ENCODE data around the gene CUBN. TPM values are rescaled to one million over a fixed set of nuclear protein-coding genes. Genes with fewer than 3 reads are reported as not detected.

The CUBN gene
- total and polyA plus RNA-seq, 10 of the 15 experiments (the other 5 are each of a cell fraction or from before 2014, with no cell fraction given) = under 0.01 to 0.14 (median 0.02) TPM; not detected in 6

DNA sequence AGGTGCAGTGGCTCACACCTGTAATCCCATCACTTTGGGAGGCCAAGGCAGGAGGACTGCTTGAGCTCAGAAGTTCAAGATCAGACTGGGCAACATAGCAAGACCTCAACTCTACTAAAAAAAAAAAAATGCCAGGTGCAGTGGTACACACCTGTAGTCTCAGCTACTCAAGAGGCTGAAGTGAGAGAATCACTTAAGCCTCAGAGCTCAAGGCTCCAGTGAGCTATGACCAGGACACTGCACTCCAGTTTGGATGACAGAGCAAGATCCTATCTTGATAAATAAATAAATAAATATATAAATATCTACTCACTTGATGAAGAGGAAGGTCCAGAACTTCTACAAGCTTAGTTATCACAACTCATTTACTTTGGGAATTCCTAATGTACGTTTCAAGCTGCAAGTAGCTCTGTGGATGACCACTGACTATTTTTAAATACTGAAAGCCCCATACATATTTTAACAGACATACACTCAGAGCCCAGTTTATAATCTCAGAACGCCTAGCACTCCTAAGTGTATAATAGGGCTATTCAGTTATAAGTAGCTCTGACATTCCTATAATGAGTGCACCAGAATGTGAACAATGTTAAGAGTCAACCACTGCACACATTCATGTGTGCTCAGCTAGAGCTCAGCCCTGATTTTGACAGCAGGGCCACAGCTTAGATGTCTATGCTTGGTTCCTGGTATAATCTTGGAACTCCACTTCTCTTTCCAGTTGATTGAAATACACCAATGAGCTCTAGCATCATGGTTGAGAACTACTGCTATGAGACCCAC, 119.1 kb downstream of the CUBN start (continued):
- TF ChIP-seq, protein P1, sequence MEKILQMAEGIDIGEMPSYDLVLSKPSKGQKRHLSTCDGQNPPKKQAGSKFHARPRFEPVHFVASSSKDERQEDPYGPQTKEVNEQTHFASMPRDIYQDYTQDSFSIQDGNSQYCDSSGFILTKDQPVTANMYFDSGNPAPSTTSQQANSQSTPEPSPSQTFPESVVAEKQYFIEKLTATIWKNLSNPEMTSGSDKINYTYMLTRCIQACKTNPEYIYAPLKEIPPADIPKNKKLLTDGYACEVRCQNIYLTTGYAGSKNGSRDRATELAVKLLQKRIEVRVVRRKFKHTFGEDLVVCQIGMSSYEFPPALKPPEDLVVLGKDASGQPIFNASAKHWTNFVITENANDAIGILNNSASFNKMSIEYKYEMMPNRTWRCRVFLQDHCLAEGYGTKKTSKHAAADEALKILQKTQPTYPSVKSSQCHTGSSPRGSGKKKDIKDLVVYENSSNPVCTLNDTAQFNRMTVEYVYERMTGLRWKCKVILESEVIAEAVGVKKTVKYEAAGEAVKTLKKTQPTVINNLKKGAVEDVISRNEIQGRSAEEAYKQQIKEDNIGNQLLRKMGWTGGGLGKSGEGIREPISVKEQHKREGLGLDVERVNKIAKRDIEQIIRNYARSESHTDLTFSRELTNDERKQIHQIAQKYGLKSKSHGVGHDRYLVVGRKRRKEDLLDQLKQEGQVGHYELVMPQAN (conservative IDR thresholded peaks at IDR 0.05) = no peak
- TF ChIP-seq ZSCAN29 (IDR thresholded peaks at IDR 0.05) (no peak), TAF1 (IDR thresholded peaks at IDR 0.05; ENCODE audit: borderline replicate concordance, low read depth, low read length) (no peak)

DNA sequence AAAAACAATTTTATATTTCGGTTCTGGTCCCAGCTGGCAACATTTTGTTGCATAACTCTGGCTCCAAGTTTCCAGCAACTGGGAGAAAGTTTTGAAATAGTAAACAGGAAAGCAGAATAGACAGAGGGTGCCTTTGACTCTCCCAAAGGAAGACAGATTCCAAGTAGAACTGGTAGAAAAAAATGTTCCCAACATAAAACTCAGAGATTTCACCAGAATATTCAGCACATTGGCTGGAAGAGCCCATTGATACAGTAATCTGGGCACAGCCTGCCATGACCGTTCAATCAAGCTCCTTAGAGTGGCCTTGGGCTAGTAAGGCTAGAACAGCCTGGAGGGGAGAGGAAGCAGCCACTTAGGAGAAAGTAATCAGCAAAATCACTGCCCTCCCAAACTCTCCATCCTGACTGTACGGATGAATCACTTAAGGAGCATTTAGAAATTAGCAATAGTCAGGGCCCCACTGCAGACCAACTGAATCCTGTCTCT, 120.4 kb downstream of the CUBN start:
- DNase-seq (ENCODE audit: low read depth, low spot score) (no peak), FAIRE-seq (no peak), ATAC-seq (no peak)
- no peak overlapping the region for H3K4me2 ChIP-seq (ENCODE audit: control insufficient read depth, insufficient read depth)
- no peaks in the 10 kb centered on the region for H3K79me2 ChIP-seq (ENCODE audit: control insufficient read depth, insufficient read depth, low read length)
- ChIA-PET CTCF (no interaction called here), RAD21 (ENCODE audit: unreplicated experiment) (no interaction called here), SMC1A (ENCODE audit: uncharacterized antibody, unreplicated experiment) (interaction anchor here (0.6 kb wide), 1 partner anchor 1278 kb away, joined by 5 read pairs; no protein-coding TSS in a partner anchor), POLR2A (no interaction called here)
- H3K9ac ChIP-seq (ENCODE audit: control insufficient read depth, insufficient read depth, low read length) = no peak overlapping the region
- no peaks in the 10 kb centered on the region for H3K9me3 ChIP-seq (replicated peaks; ENCODE audit: control insufficient read depth, insufficient read depth, low read length)
- H4K20me1 ChIP-seq (ENCODE audit: control insufficient read depth, insufficient read depth) = no peaks in the 10 kb centered on the region
- no TSS peak for BruUV-seq (replicated peaks)
- no peak overlapping the region for H3K4me3 ChIP-seq
- in situ Hi-C loops (cut with MboI) (no loop called here), intact Hi-C loops (cut with micrococcal nuclease; ENCODE audit: unreplicated experiment) (no loop called here)
- 27% methylated on average over 3 of the region's 3 CpGs for WGBS (ENCODE audit: insufficient coverage, insufficient replicate concordance, low lambda C conversion rate, missing lambda C conversion rate)
- H3K4me1 ChIP-seq (ENCODE audit: control insufficient read depth, insufficient read depth, low read length) = no peaks in the 10 kb centered on the region
- no peaks in the 10 kb centered on the region for H3K36me3 ChIP-seq (ENCODE audit: control insufficient read depth in 2 of 2, insufficient read depth in 2 of 2, low read length in 1 of 2)
- H3K27me3 ChIP-seq (replicated peaks in 1 of 2; ENCODE audit: control insufficient read depth in 2 of 2, insufficient read depth in 2 of 2, low read length in 1 of 2) = no peaks in the 10 kb centered on the region; a peak in 2 of 4 replicates
- no peak overlapping the region for H3K27ac ChIP-seq (ENCODE audit: control insufficient read depth, insufficient read depth)
- no peak overlapping the region for H2AFZ ChIP-seq (ENCODE audit: control insufficient read depth, low read depth, low read length)
- no peak for TF ChIP-seq POLR2AphosphoS2 (IDR thresholded peaks at IDR 0.05; ENCODE audit: low read depth, low read length)
- TF ChIP-seq ZSCAN29 (IDR thresholded peaks at IDR 0.05) = no peak
- TF ChIP-seq, protein P2, sequence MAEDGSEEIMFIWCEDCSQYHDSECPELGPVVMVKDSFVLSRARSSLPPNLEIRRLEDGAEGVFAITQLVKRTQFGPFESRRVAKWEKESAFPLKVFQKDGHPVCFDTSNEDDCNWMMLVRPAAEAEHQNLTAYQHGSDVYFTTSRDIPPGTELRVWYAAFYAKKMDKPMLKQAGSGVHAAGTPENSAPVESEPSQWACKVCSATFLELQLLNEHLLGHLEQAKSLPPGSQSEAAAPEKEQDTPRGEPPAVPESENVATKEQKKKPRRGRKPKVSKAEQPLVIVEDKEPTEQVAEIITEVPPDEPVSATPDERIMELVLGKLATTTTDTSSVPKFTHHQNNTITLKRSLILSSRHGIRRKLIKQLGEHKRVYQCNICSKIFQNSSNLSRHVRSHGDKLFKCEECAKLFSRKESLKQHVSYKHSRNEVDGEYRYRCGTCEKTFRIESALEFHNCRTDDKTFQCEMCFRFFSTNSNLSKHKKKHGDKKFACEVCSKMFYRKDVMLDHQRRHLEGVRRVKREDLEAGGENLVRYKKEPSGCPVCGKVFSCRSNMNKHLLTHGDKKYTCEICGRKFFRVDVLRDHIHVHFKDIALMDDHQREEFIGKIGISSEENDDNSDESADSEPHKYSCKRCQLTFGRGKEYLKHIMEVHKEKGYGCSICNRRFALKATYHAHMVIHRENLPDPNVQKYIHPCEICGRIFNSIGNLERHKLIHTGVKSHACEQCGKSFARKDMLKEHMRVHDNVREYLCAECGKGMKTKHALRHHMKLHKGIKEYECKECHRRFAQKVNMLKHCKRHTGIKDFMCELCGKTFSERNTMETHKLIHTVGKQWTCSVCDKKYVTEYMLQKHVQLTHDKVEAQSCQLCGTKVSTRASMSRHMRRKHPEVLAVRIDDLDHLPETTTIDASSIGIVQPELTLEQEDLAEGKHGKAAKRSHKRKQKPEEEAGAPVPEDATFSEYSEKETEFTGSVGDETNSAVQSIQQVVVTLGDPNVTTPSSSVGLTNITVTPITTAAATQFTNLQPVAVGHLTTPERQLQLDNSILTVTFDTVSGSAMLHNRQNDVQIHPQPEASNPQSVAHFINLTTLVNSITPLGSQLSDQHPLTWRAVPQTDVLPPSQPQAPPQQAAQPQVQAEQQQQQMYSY (CRISPR knock-in tag; IDR thresholded peaks at IDR 0.05) = no peak
- TF ChIP-seq, protein P3, sequence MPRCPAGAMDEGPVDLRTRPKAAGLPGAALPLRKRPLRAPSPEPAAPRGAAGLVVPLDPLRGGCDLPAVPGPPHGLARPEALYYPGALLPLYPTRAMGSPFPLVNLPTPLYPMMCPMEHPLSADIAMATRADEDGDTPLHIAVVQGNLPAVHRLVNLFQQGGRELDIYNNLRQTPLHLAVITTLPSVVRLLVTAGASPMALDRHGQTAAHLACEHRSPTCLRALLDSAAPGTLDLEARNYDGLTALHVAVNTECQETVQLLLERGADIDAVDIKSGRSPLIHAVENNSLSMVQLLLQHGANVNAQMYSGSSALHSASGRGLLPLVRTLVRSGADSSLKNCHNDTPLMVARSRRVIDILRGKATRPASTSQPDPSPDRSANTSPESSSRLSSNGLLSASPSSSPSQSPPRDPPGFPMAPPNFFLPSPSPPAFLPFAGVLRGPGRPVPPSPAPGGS (IDR thresholded peaks at IDR 0.05; ENCODE audit: borderline replicate concordance, insufficient read depth, low read depth, low read length, poor library complexity, severe bottlenecking) = no peak
- no peak for TF ChIP-seq IKZF1 (conservative IDR thresholded peaks at IDR 0.05)
- TF ChIP-seq CBX3 (IDR thresholded peaks at IDR 0.05; ENCODE audit: borderline replicate concordance, low read depth) = no peak
- TF ChIP-seq, protein P4, sequence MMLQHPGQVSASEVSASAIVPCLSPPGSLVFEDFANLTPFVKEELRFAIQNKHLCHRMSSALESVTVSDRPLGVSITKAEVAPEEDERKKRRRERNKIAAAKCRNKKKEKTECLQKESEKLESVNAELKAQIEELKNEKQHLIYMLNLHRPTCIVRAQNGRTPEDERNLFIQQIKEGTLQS (IDR thresholded peaks at IDR 0.05; ENCODE audit: borderline replicate concordance, extremely low read depth, low read depth, low read length) = no peak
- no peak for TF ChIP-seq SIX5 (IDR thresholded peaks at IDR 0.05; ENCODE audit: low read depth, low read length, severe bottlenecking)
- TF ChIP-seq, protein P5, sequence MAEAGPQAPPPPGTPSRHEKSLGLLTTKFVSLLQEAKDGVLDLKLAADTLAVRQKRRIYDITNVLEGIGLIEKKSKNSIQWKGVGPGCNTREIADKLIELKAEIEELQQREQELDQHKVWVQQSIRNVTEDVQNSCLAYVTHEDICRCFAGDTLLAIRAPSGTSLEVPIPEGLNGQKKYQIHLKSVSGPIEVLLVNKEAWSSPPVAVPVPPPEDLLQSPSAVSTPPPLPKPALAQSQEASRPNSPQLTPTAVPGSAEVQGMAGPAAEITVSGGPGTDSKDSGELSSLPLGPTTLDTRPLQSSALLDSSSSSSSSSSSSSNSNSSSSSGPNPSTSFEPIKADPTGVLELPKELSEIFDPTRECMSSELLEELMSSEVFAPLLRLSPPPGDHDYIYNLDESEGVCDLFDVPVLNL (IDR thresholded peaks at IDR 0.05; ENCODE audit: low read depth, low read length) = no peak
- TF ChIP-seq RFX5 (IDR thresholded peaks at IDR 0.05; ENCODE audit: low read depth, low read length) = no peak

Data from GM12878 (cell line).